HEK293 (cell line): ENCODE data around the gene PNISR.

Source experiments
- AEBP2 ChIP-seq: fragments of 450-650 bp; formaldehyde crosslinking; IDR thresholded peaks from 2 replicates; pipeline ENCODE4 v1.5.1; 2016; ENCODE audit warnings: missing biosample characterization, missing genetic modification characterization, borderline replicate concordance
- BCL6B ChIP-seq: fragments of 450-650 bp; formaldehyde crosslinking; IDR thresholded peaks from 2 replicates; pipeline ENCODE4 v1.5.1; 2017; ENCODE audit warnings: missing biosample characterization, missing genetic modification characterization
- GLI4 ChIP-seq: fragments of 450-650 bp; formaldehyde crosslinking; IDR thresholded peaks from 2 replicates; pipeline ENCODE4 v1.5.1; 2016; ENCODE audit warnings: missing biosample characterization, missing genetic modification characterization
- HOXD13 ChIP-seq: sonication (generic); formaldehyde crosslinking; IDR thresholded peaks from 2 replicates; pipeline ENCODE4 v1.8.0; 2022; ENCODE audit warnings: missing genetic modification reagents, borderline replicate concordance
- MEIS1 ChIP-seq: sonication (generic); formaldehyde crosslinking; IDR thresholded peaks from 2 replicates; pipeline ENCODE4 v1.8.1; 2022; ENCODE audit warnings: missing genetic modification reagents, mild to moderate bottlenecking, borderline replicate concordance
- MZF1 ChIP-seq: fragments of 450-650 bp; formaldehyde crosslinking; IDR thresholded peaks from 2 replicates; pipeline ENCODE4 v1.5.1; 2017; ENCODE audit warnings: missing biosample characterization, missing genetic modification characterization, borderline replicate concordance
- PBX3 ChIP-seq: sonication (generic); formaldehyde crosslinking; IDR thresholded peaks from 2 replicates; pipeline ENCODE4 v1.8.1; 2022; ENCODE audit warnings: mild to moderate bottlenecking, moderate library complexity, missing genetic modification reagents
- PRDM2 ChIP-seq: fragments of 450-650 bp; formaldehyde crosslinking; IDR thresholded peaks from 2 replicates; pipeline ENCODE4 v1.5.1; 2016; ENCODE audit warnings: missing biosample characterization, missing genetic modification characterization, borderline replicate concordance
- YY1 ChIP-seq: fragments of 450-650 bp; formaldehyde crosslinking; IDR thresholded peaks from 2 replicates; pipeline ENCODE4 v1.5.1; 2018; ENCODE audit warnings: missing biosample characterization, missing genetic modification characterization
- YY2 ChIP-seq: fragments of 450-650 bp; formaldehyde crosslinking; IDR thresholded peaks from 2 replicates; pipeline ENCODE4 v1.5.1; 2016; ENCODE audit warnings: missing biosample characterization, missing genetic modification characterization
- ZBTB11 ChIP-seq: fragments of 450-650 bp; formaldehyde crosslinking; conservative IDR thresholded peaks from 2 replicates; pipeline ENCODE4 v1.5.1; 2016; ENCODE audit warnings: low read depth, missing biosample characterization, missing genetic modification characterization
- ZBTB6 ChIP-seq: fragments of 450-650 bp; formaldehyde crosslinking; IDR thresholded peaks from 2 replicates; pipeline ENCODE4 v1.5.1; 2017; ENCODE audit warnings: missing biosample characterization, missing genetic modification characterization
- ZFP69B ChIP-seq: fragments of 450-650 bp; formaldehyde crosslinking; IDR thresholded peaks from 2 replicates; pipeline ENCODE4 v1.5.1; 2016; ENCODE audit warnings: missing biosample characterization, missing genetic modification characterization
- ZNF23 ChIP-seq: fragments of 450-650 bp; formaldehyde crosslinking; IDR thresholded peaks from 2 replicates; pipeline ENCODE4 v1.5.1; 2016; ENCODE audit warnings: missing biosample characterization, missing genetic modification characterization, borderline replicate concordance
- ZNF501 ChIP-seq: fragments of 450-650 bp; formaldehyde crosslinking; IDR thresholded peaks from 2 replicates; pipeline ENCODE4 v1.5.1; 2016; ENCODE audit warnings: missing biosample characterization, missing genetic modification characterization
- ZNF514 ChIP-seq: fragments of 450-650 bp; formaldehyde crosslinking; IDR thresholded peaks from 2 replicates; pipeline ENCODE4 v1.5.1; 2016; ENCODE audit warnings: missing biosample characterization, missing genetic modification characterization
- ZNF529 ChIP-seq: fragments of 450-650 bp; formaldehyde crosslinking; IDR thresholded peaks from 2 replicates; pipeline ENCODE4 v1.5.1; 2017; ENCODE audit warnings: missing genetic modification characterization, missing biosample characterization; ENCODE audit not compliant: insufficient replicate concordance
- ZNF548 ChIP-seq: fragments of 450-650 bp; formaldehyde crosslinking; IDR thresholded peaks from 2 replicates; pipeline ENCODE4 v1.5.1; 2016; ENCODE audit warnings: missing biosample characterization, missing genetic modification characterization
- ZNF701 ChIP-seq: fragments of 450-650 bp; formaldehyde crosslinking; IDR thresholded peaks from 2 replicates; pipeline ENCODE4 v1.5.1; 2016; ENCODE audit warnings: missing biosample characterization, missing genetic modification characterization
- ZNF707 ChIP-seq: fragments of 450-650 bp; formaldehyde crosslinking; IDR thresholded peaks from 2 replicates; pipeline ENCODE4 v1.5.1; 2016; ENCODE audit warnings: missing biosample characterization, missing genetic modification characterization
- ZNF777 ChIP-seq: fragments of 450-650 bp; formaldehyde crosslinking; IDR thresholded peaks from 2 replicates; pipeline ENCODE4 v1.5.1; 2017; ENCODE audit warnings: missing biosample characterization, missing genetic modification characterization, borderline replicate concordance
- ZSCAN5A ChIP-seq: fragments of 450-650 bp; formaldehyde crosslinking; IDR thresholded peaks from 2 replicates; pipeline ENCODE4 v1.5.1; 2016; ENCODE audit warnings: missing biosample characterization, missing genetic modification characterization

Gene PNISR

GRCh38 chr6:99424761-99425646 is at the start of gene PNISR (continued):
- no peak; the same call in 1 of the 2 replicates for TF ChIP-seq ZFP69B (tag by site-specific recombination)
- TF ChIP-seq MZF1, result no peak
- peak; percentile 93 for TF ChIP-seq ZBTB11 (tag by site-specific recombination)
- TF ChIP-seq ZNF23 (tag by site-specific recombination), result no peak
- no peak for TF ChIP-seq ZBTB6 (tag by site-specific recombination)
- no peak for TF ChIP-seq AEBP2
- TF ChIP-seq ZSCAN5A, result no peak
- TF ChIP-seq PBX3, result 0 out of 2 replicates have a peak, but pooled peaks have one; percentile 70
- no peak for TF ChIP-seq ZNF514 (tag by site-specific recombination)
- TF ChIP-seq ZNF777 (tag by site-specific recombination), result no peak
- TF ChIP-seq ZNF501, result no peak
- no peak for TF ChIP-seq PRDM2 (tag by site-specific recombination)
- peak; percentile 98 for TF ChIP-seq YY1
- no peak for TF ChIP-seq ZNF548 (tag by site-specific recombination)
- no peak for TF ChIP-seq BCL6B (tag by site-specific recombination)
- no peak for TF ChIP-seq ZNF707
- no peak for TF ChIP-seq ZNF701 (tag by site-specific recombination)
- TF ChIP-seq ZNF529 (tag by site-specific recombination), result no peak
- peak; percentile 82 for TF ChIP-seq YY2 (tag by site-specific recombination)
- TF ChIP-seq HOXD13 (CRISPR knock-in tag), result 0 out of 2 replicates have a peak, but pooled peaks have one; percentile 74
- 0 out of 2 replicates have a peak, but pooled peaks have one; percentile 36 for TF ChIP-seq GLI4 (tag by site-specific recombination)
- TF ChIP-seq MEIS1 (CRISPR knock-in tag), result no peak
